Breast epithelium (tissue), 3 donors: Measurements from ENCODE around the gene MARK3.

Experiments
- POLR2A ChIP-seq: fragments of 450-650 bp; IDR thresholded peaks from one replicate; pipeline ENCODE4 v1.6.1; 2016; ENCODE audit warnings: antibody characterized with exemption, mild to moderate bottlenecking, moderate library complexity
- POLR2AphosphoS5 ChIP-seq, 3 donors: sonication (generic); formaldehyde crosslinking; IDR thresholded peaks; one replicate each; pipeline ENCODE4 v1.6.1; 2017; ENCODE audit warnings: antibody characterized with exemption in 3 of 3
- TF ChIP-seq, protein P1 (sequence below), 3 donors: fragments of 450-650 bp; IDR thresholded peaks; one replicate each; pipeline ENCODE4 v1.5.1; 2016 to 2017; ENCODE audit warnings: antibody characterized with exemption in 3 of 3, mild to moderate bottlenecking in 3 of 3, moderate library complexity in 3 of 3

DNA sequence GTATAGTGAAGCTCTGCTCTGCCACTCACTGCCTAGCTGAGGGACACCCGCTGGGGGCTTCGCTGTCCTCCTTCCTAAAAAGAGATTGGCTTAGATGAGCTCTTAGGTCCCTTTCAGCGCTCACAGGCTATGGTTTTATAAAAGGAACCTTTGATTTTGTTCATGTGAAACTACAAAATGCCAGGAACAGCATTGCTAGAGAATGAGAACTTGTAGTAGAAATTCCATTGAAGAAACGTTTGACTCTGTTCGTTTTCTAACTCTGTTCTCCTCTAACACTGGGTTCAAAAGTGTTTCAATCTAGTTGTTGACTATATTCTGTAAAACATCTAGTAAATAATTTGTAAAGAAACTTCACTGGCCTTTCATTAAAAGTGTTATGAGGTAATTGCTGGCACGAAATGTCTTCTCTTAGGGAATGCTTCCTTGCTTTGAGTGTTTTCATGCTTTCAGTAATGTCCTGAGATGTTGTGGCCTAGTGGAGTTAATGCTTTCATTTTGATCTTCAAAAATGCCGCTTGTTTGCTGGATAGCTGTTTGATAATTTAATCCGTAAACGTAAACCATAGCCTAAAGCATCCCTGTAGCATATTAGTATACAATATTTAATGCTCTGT lies 1.6 kb downstream of the MARK3 start:
- TF ChIP-seq POLR2AphosphoS5 (IDR thresholded peaks at IDR 0.05), result no peak
- no peak for TF ChIP-seq POLR2A
- TF ChIP-seq, protein P1, sequence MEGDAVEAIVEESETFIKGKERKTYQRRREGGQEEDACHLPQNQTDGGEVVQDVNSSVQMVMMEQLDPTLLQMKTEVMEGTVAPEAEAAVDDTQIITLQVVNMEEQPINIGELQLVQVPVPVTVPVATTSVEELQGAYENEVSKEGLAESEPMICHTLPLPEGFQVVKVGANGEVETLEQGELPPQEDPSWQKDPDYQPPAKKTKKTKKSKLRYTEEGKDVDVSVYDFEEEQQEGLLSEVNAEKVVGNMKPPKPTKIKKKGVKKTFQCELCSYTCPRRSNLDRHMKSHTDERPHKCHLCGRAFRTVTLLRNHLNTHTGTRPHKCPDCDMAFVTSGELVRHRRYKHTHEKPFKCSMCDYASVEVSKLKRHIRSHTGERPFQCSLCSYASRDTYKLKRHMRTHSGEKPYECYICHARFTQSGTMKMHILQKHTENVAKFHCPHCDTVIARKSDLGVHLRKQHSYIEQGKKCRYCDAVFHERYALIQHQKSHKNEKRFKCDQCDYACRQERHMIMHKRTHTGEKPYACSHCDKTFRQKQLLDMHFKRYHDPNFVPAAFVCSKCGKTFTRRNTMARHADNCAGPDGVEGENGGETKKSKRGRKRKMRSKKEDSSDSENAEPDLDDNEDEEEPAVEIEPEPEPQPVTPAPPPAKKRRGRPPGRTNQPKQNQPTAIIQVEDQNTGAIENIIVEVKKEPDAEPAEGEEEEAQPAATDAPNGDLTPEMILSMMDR (IDR thresholded peaks at IDR 0.05), result no peak
